ENCODE data around the gene STAG1.

GRCh38 chr3:136604961-136605360, 147.2 kb downstream of the STAG1 start:
- TF ChIP-seq EP300 (IDR thresholded peaks at IDR 0.05): no peak
- TF ChIP-seq POLR2AphosphoS5 (IDR thresholded peaks at IDR 0.05): no peak
- TF ChIP-seq CTCF (IDR thresholded peaks at IDR 0.05): no peak

All from stomach (tissue), 4 donors.